Measurements from ENCODE around the gene ZNF346. TPM values are rescaled to one million over a fixed set of nuclear protein-coding genes. Genes with fewer than 3 reads are reported as not detected.
"Not testable (repeated sequence)": the region's sequence is repeated elsewhere in the genome, so short reads cannot be mapped to it uniquely, and the experiment has no call there.

ZNF346 gene
- total RNA-seq, 2 donors from 2014 or later = 23.5 to 46.9 TPM

DNA sequence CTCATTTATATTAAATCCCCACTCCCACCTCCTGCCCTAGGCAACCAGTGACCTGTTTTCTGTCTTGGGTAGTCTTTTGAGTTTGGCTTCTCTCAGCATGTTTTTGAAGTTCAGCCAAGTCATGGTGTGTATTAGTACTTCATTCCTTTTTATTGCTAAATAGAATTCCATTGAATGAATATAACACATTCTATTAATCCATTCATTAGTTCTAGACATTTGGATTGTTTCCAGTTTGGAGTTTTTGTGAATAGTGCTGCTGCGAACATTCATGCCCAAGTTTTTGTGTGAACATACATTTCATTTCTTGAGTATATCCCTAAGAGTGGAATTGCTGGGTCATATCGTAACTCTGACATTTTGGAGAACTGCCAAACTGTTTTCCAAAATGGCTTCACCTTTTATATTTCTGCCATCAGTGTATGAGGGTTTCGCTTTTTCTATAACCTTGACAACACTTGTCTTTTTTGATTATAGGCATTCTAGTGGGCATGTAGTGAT lies 2.7 kb downstream of the ZNF346 start:
- peak overlapping the region; percentile 59 for H3K4me3 Mint-ChIP-seq
- H3K9me3 Mint-ChIP-seq = no peaks in the 10 kb centered on the region
- peak overlapping the region in 1 of 2 donors; percentile 10 for H3K27ac Mint-ChIP-seq
- H3K36me3 Mint-ChIP-seq = peaks cover 5% of the 10 kb centered on the region
- no peak for DNase-seq (ENCODE audit: low spot score)
- no peak for ATAC-seq
- peaks cover 27 to 38% of the 10 kb centered on the region in 2 donors for H3K4me1 Mint-ChIP-seq (ENCODE audit: low read depth in 2 of 2)
- H3K27me3 Mint-ChIP-seq = no peaks in the 10 kb centered on the region

DNA sequence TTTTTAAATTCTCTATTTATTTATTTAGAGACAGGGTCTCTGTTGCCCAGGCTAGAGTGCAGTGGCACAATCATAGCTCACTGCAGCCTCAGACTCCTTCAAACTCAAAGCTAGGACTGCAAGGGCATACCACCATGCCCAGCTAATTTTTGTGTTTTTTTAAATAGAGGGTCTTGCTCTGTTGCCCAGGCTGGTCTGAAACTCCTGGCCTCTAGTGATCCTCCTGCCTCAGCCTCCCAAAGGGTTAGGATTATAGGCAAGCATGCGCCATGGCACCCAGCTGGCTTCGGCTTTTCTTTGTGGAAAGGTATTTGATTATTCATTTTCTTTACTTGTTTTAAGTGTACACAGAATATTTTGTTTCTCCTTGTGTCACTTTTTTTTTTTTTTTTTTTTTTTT lies 5.2 kb downstream of the ZNF346 start:
- Mint-ChIP-seq H3K4me1 (ENCODE audit: low read depth in 2 of 2) (peaks cover 22 to 29% of the 10 kb centered on the region in 2 donors), H3K36me3 (peaks cover 12% of the 10 kb centered on the region)

DNA sequence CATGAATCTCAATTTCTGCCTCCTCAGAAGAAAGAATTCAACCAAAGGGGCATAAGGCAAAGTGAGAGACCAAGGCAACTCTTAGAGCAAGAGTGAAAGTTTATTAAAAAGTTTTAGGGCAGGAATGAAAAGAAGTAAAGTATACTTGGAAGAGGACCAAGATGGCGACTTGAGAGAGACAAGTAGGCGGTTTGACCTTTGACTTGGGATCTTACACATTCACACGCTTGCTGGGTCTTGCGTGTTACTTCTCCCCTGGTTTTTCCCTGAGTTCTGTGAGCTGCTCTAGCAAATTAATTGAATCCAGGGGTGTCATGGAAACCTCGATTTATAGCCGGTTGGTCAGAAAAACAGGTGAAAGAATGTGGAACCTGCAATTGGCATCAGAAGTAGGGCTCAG lies 7.0 kb downstream of the ZNF346 start:
- DNase-seq (ENCODE audit: low spot score) (no peak), ATAC-seq (no peak)
- H3K27me3 Mint-ChIP-seq = no peaks in the 10 kb centered on the region
- H3K36me3 Mint-ChIP-seq = peaks cover 12% of the 10 kb centered on the region
- no peak overlapping the region for H3K27ac Mint-ChIP-seq
- H3K4me1 Mint-ChIP-seq (ENCODE audit: low read depth in 2 of 2) = peaks cover 14 to 21% of the 10 kb centered on the region in 2 donors
- H3K4me3 Mint-ChIP-seq = no peak overlapping the region
- peaks cover 2% of the 10 kb centered on the region for H3K9me3 Mint-ChIP-seq

More for the DNA sequence above, 5.2 kb downstream of the ZNF346 start:
- peaks cover 2% of the 10 kb centered on the region for H3K9me3 Mint-ChIP-seq
- no peaks in the 10 kb centered on the region for H3K27me3 Mint-ChIP-seq
- H3K4me3 Mint-ChIP-seq = no peak overlapping the region
- H3K27ac Mint-ChIP-seq = no peak overlapping the region
- no peak for ATAC-seq
- DNase-seq (ENCODE audit: low spot score) = no peak

DNA sequence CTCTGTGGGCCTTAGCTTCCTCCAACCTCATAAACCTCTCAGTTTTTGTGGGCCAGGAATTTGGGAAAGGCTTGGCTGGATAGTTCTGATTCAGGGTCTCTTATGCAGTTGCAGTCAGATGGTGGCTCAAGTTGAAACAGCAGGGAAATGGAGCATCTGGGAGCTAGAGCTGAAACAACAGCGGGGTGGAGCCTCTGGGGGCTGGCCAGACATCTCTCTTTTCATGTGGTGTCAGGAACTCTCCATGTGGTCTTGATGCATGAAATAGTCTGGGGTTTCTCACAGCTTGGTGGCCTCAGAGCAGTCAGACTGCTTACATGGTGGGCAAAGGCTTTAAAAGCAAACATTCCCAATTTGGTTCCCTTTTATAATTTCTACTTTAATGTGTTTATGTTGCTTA lies 13.5 kb downstream of the ZNF346 start:
- peak overlapping the region in 1 of 2 donors; percentile 34 for H3K27ac Mint-ChIP-seq
- no peak for ATAC-seq
- peaks cover 7% of the 10 kb centered on the region for H3K36me3 Mint-ChIP-seq
- H3K9me3 Mint-ChIP-seq = peaks cover 2% of the 10 kb centered on the region
- peaks cover 18 to 21% of the 10 kb centered on the region in 2 donors for H3K4me1 Mint-ChIP-seq (ENCODE audit: low read depth in 2 of 2)
- no peaks in the 10 kb centered on the region for H3K27me3 Mint-ChIP-seq
- DNase-seq (ENCODE audit: low spot score) = no peak
- no peak overlapping the region for H3K4me3 Mint-ChIP-seq

DNA sequence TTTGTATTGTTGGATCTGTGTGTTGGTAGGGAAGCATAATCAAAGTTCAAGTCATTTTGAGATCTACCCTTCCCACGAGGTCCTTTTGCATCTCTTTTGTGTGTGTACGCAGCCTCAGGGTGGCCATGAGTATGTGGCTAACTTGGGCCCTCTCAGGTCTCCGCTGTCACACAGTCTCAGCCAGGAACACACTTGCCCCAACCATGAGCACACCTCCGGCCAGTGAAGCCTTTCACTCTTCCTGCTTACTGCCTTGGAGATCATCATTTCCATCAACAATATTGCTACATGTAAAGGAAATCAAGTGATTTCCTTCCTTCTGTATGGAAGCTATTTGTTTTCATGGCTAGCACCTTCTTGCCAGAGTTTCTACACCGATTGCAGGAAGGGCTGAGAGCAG lies 13.9 kb downstream of the ZNF346 start:
- Mint-ChIP-seq H3K27ac (no peak overlapping the region), H3K4me1 (ENCODE audit: low read depth in 2 of 2) (peaks cover 17 to 19% of the 10 kb centered on the region in 2 donors), H3K4me3 (no peak overlapping the region), H3K36me3 (peaks cover 7% of the 10 kb centered on the region), H3K27me3 (no peaks in the 10 kb centered on the region), H3K9me3 (peaks cover 2% of the 10 kb centered on the region)
- no peak for DNase-seq (ENCODE audit: low spot score)
- no peak for ATAC-seq

DNA sequence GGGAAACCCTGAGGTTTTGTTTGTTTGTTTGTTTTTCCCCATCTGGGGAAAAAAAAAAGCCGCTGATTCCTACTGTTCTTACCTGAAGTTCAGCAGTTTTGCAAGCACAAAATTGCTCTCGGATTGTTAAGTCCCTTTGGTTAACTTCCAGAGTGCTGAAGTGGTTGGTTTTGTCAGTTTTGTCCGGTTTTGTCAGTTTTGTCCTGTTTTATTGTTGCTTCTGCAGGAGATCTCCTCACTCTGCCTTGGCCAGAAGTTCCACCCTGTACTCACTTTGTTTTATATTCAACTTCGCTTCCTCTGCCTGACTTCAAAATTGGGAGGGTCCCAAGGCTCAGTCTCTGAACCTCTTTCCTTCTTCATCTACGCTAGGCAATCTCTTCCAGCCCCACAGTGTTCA lies 14.4 kb downstream of the ZNF346 start:
- no peaks in the 10 kb centered on the region for H3K27me3 Mint-ChIP-seq
- H3K27ac Mint-ChIP-seq = no peak overlapping the region
- no peaks in the 10 kb centered on the region for H3K9me3 Mint-ChIP-seq
- H3K4me3 Mint-ChIP-seq = no peak overlapping the region
- peaks cover 14 to 16% of the 10 kb centered on the region in 2 donors for H3K4me1 Mint-ChIP-seq (ENCODE audit: low read depth in 2 of 2)
- peaks cover 7% of the 10 kb centered on the region for H3K36me3 Mint-ChIP-seq
- ATAC-seq (no peak), DNase-seq (ENCODE audit: low spot score) (no peak)

DNA sequence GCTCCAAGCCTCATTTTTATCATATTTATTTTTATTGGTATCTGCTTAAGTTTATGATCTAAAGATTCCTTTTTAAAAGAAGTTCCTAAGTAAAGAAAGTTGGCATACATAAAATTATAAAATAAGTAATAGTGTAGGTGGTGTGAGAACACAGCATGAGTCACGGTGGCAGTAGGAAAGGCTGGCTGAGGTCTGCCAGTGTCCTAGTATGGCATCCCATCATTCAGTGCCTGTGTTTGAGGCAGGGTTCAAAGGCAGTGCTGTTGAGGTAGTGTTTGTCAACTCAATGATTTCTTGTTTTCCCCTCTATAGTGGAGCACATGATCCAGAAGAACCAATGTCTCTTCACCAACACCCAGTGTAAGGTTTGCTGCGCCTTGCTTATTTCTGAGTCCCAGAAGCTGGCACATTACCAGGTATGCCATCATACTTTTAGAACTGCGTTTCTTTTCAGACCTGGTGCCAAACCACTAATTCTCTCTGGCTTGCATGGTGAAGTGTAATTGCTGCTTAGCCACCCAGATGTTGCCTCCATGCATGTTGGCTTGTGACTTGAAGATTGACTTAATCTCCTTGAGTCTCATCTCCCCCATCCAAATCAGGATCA lies 18.4 kb downstream of the ZNF346 start:
- H3K27ac Mint-ChIP-seq = no peak overlapping the region

DNA sequence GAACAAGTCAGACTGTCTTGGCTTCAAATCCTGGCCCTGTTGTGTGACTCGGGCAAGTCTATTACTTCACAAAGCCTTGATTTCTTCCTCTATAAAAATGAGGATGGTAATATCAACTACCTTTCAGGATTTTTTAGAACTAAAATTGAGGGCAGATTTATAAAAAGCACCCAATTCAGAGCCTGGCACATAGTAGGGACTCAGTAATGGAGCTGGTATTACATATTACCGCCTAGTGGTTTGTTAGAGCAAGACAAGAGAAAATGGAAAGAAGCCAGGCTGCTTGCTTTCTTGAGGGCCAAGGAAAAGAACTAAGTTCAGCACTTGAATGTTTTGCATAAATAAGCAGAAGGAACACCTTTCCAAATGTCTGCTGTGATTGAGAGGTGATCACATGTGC lies 19.4 kb downstream of the ZNF346 start:
- ATAC-seq (no peak), DNase-seq (ENCODE audit: low spot score) (no peak)
- Mint-ChIP-seq H3K27me3 (no peaks in the 10 kb centered on the region), H3K9me3 (no peaks in the 10 kb centered on the region), H3K4me1 (ENCODE audit: low read depth in 2 of 2) (no peaks in the 10 kb centered on the region), H3K27ac (peak overlapping the region in 1 of 2 donors; percentile 27), H3K36me3 (peaks cover 18% of the 10 kb centered on the region), H3K4me3 (no peak overlapping the region)

More for the DNA sequence above, 18.4 kb downstream of the ZNF346 start:
- Mint-ChIP-seq H3K36me3 (peaks cover 18% of the 10 kb centered on the region), H3K27me3 (no peaks in the 10 kb centered on the region), H3K4me3 (no peak overlapping the region), H3K9me3 (no peaks in the 10 kb centered on the region), H3K4me1 (ENCODE audit: low read depth in 2 of 2) (peaks cover 7% of the 10 kb centered on the region in 2 donors)
- DNase-seq (ENCODE audit: low spot score) = no peak
- ATAC-seq = no peak

DNA sequence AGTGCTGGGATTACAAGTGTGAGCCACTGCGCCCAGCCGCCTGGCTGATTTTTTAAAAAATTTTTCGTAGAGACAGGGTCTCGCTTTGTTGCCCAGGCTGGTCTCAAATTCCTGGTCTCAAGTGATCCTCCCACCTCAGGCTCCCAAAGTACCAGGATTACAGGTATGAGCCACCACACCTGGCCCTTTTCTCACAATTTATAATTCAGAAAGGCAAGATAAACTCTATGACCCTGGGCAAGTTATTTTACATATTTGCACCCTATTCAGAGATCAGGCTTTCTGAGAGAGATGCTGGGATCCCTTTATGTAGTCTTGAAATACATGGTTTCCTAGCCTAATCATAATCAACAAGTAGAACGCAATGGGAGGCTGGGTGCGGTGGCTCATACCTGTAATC lies 20.6 kb downstream of the ZNF346 start:
- no peak overlapping the region for H3K4me3 Mint-ChIP-seq
- ATAC-seq (no peak), DNase-seq (ENCODE audit: low spot score) (no peak)
- no peak overlapping the region for H3K27ac Mint-ChIP-seq
- H3K9me3 Mint-ChIP-seq = no peaks in the 10 kb centered on the region
- H3K4me1 Mint-ChIP-seq (ENCODE audit: low read depth in 2 of 2) = no peaks in the 10 kb centered on the region
- H3K36me3 Mint-ChIP-seq = peaks cover 20% of the 10 kb centered on the region
- H3K27me3 Mint-ChIP-seq = no peaks in the 10 kb centered on the region

DNA sequence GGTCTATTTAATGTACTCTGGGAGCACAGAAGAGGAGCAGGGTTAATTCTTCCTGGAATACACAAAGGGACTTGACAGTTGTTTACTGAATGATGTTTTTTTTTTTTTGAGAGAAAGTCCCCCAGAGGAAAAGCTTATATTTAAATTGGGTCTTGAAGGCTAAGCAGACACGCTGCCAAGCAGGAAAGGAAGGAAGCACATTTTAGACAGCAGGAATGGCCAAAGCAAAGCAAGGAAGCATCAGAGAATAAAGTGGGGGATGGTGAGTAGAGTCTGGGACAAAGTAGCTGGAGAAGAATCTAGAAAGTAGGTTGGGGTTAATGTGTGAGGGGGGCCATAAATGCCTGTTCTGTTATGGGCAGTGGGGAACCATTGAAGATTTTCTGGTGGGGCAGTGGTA lies 21.5 kb downstream of the ZNF346 start:
- Mint-ChIP-seq H3K4me1 (ENCODE audit: low read depth in 2 of 2) (no peaks in the 10 kb centered on the region), H3K27ac (no peak overlapping the region), H3K9me3 (no peaks in the 10 kb centered on the region), H3K4me3 (no peak overlapping the region), H3K36me3 (peaks cover 22% of the 10 kb centered on the region), H3K27me3 (no peaks in the 10 kb centered on the region)
- no peak for ATAC-seq
- no peak for DNase-seq (ENCODE audit: low spot score)

DNA sequence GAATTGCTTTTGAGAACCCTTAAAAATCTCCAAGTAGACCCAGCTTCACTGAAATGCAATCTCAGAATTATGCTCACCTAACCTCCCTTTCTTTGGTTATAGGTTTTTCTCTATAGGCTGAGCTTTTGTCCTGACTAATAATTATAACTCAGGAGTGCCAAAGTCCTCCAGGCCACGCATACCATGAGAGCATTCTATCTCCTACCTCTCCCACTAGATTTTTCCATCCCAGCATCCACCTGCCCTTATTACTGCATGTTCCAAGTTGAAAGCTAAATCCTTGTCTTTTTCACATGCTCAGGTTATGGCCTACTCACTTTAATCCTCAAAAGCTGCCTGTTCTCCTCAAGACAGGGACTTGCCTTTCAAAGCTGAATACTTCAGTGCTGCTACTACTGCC lies 22.1 kb downstream of the ZNF346 start:
- H3K36me3 Mint-ChIP-seq = peaks cover 22% of the 10 kb centered on the region
- DNase-seq (ENCODE audit: low spot score) = no peak
- H3K4me1 Mint-ChIP-seq (ENCODE audit: low read depth in 2 of 2) = no peaks in the 10 kb centered on the region
- no peaks in the 10 kb centered on the region for H3K27me3 Mint-ChIP-seq
- ATAC-seq = no peak
- H3K9me3 Mint-ChIP-seq = no peaks in the 10 kb centered on the region
- H3K27ac Mint-ChIP-seq = no peak overlapping the region
- no peak overlapping the region for H3K4me3 Mint-ChIP-seq

DNA sequence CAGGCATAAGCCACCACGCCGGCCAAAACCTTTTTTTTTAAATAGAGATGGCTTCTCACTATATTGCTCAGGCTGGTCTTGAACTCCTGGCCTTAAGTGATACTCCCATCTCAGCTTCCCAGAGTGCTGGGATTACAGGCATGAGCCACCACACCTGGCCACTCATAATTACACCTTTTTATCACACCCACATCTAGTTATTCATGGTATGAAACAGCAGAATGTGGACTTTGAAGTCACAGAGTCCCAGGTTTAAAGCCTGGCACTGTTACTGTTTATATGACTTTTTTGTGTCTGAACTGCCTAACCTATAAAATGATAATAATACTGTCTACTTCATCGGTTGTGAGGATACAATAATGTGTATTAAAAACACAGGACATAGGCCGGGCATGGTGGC lies 23.1 kb downstream of the ZNF346 start:
- peaks cover 22% of the 10 kb centered on the region for H3K36me3 Mint-ChIP-seq
- no peak for DNase-seq (ENCODE audit: low spot score)
- no peak overlapping the region for H3K4me3 Mint-ChIP-seq
- H3K9me3 Mint-ChIP-seq = no peaks in the 10 kb centered on the region
- H3K27me3 Mint-ChIP-seq = no peaks in the 10 kb centered on the region
- H3K27ac Mint-ChIP-seq = no peak overlapping the region
- no peaks in the 10 kb centered on the region for H3K4me1 Mint-ChIP-seq (ENCODE audit: low read depth in 2 of 2)
- no peak for ATAC-seq

DNA sequence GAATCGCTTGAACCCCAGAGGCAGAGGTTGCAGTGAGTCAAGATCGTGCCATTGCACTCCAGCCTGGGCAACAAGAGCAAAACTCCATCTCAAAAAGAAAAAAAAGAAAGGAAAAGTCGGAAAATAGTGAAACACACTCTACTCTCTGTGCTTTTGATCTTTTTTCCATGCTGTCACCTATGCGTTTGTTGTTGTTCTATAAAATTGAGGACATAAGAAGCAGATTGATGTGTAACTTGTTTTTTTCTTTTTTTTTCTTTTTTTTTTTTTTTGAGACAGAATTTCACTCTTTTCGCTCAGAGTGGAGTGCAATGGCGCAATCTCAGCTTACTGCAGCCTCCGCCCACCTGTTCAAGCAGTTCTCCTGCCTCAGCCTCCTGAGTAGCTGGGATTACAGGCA lies 26.0 kb downstream of the ZNF346 start:
- not testable (repeated sequence) for H3K9me3 Mint-ChIP-seq; DNase-seq (ENCODE audit: low spot score); ATAC-seq; H3K4me1 Mint-ChIP-seq (ENCODE audit: low read depth in 2 of 2); H3K27ac Mint-ChIP-seq; H3K4me3 Mint-ChIP-seq; H3K27me3 Mint-ChIP-seq
- H3K36me3 Mint-ChIP-seq = peaks cover 14% of the 10 kb centered on the region

DNA sequence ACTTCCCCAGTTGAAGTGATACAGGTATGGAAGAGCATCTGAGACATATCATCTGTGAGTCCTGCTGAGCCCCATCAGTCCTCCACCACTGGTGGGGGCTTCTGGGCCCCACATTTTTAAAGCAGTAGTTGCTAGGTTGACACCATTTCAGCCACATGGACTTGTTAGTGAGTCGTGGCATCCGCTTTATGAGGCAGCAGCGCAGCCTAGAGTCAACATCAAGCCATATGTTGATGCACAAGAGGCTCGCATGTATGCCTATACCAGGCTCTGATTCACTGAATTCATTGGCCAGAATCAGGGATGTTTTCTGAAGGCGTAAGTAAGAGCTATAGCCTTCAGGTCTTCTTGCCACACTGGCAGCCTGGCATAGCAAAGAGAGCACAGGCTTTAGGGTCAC lies 26.8 kb downstream of the ZNF346 start:
- ATAC-seq = no peak
- no peaks in the 10 kb centered on the region for H3K4me1 Mint-ChIP-seq (ENCODE audit: low read depth in 2 of 2)
- no peak for DNase-seq (ENCODE audit: low spot score)
- peaks cover 10% of the 10 kb centered on the region for H3K36me3 Mint-ChIP-seq
- no peak overlapping the region for H3K4me3 Mint-ChIP-seq
- no peak overlapping the region for H3K27ac Mint-ChIP-seq
- H3K9me3 Mint-ChIP-seq = no peaks in the 10 kb centered on the region
- H3K27me3 Mint-ChIP-seq = no peaks in the 10 kb centered on the region
